ENCODE measurements around the gene PEX13. TPM values are rescaled to one million over a fixed set of nuclear protein-coding genes. Genes with fewer than 3 reads are reported as not detected.

The PEX13 gene, protein sequence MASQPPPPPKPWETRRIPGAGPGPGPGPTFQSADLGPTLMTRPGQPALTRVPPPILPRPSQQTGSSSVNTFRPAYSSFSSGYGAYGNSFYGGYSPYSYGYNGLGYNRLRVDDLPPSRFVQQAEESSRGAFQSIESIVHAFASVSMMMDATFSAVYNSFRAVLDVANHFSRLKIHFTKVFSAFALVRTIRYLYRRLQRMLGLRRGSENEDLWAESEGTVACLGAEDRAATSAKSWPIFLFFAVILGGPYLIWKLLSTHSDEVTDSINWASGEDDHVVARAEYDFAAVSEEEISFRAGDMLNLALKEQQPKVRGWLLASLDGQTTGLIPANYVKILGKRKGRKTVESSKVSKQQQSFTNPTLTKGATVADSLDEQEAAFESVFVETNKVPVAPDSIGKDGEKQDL
- 23.8 and 40.3 TPM in 2 replicates for total RNA-seq

GRCh38 chr2:61017556-61018317 lies at the start of gene PEX13, which contains the start of gene PUS10:
Gene PEX13, plus strand, starts transcription at chr2:61017720. Its CDS starts 40 bp downstream, at chr2:61017760.
Gene PUS10, minus strand, starts transcription at chr2:61018255. Its CDS starts 6,365 bp downstream, at chr2:61011890.

DNA sequence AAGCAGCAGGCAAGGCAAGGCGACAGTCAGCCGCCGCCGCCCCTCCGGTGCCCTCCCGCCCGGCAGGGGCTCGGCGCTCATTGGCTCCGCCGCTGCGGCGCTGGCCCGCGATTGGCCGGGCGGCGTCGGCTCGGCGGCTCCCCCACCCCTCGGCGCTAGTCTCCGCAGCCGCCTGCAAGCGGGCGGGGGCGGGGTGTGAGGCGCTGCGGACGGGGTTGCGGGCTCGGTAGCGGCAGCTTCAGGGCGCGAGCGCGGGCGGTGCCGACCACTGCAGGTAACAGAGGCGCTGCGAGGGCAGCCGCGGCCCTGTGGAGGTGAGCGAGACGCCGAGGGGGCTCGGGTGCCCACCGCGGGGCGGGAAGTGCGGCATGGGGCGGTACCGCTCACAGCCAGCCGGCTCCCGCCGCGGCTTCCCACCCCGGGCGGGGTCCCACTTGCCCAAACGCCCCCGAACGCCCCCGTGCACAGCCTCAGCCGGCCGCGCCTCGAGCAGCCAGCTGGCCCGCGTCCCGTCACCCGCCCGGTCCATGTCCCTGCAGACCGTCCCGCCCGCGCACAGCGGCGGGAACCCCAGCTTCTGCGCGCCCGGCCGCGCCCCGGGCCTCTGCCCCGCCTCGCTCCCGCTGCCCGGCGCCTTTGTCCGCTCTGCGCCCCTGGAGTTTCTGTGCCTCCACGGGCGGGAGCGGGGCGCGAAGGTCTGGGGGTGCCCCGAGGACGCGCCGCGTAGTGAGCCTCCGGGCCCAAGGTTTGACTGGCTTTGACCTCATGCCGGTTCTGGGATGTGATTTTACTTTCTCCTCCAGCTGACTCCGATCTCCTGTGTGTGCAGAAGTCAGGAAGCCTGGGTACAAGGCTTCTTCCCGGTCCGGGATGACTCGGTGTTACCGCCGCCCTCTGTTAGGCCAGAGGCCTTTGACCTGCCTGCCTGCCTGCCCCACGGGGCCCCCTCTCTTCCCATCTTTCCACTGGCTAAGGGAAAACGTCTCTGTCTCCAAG lies 48.5 kb downstream of the PEX13 start, which contains the start of gene SANBR:
Gene SANBR, plus strand, starts transcription at position 158 of the 996 bp plus-strand sequence. CDS start 4,480 bp downstream, outside the sequence.

Other genes with a start within 250 kb of the PEX13 start
- gene REL, start 136.1 kb upstream of the PEX13 start, total RNA-seq, result 5.7 and 35.9 TPM in 2 replicates
- 5.7 and 11.5 TPM in 2 replicates for gene PUS10, start 535 bp downstream of the PEX13 start, total RNA-seq
- gene SANBR, start 48.2 kb downstream of the PEX13 start, total RNA-seq, result 18.9 and 30.6 TPM in 2 replicates
- 6.3 and 11.8 TPM in 2 replicates for gene C2orf74, start 144.5 kb downstream of the PEX13 start, total RNA-seq